Activated CD8-positive, alpha-beta memory T cell treated with anti-CD3 and anti-CD28 coated beads, Interleukin-2, amount 50 U/mL, for 24 hours (primary cell): ENCODE measurements around the gene AFF4.
"Not testable (repeated sequence)": the region's sequence is repeated elsewhere in the genome, so short reads cannot be mapped to it uniquely, and the experiment has no call there.

Experiments used
- DNase-seq: peaks from one replicate; pipeline ENCODE4 v3.0.0-alpha.2; 2020; ENCODE audit errors: extremely low read depth

Gene AFF4

DNA sequence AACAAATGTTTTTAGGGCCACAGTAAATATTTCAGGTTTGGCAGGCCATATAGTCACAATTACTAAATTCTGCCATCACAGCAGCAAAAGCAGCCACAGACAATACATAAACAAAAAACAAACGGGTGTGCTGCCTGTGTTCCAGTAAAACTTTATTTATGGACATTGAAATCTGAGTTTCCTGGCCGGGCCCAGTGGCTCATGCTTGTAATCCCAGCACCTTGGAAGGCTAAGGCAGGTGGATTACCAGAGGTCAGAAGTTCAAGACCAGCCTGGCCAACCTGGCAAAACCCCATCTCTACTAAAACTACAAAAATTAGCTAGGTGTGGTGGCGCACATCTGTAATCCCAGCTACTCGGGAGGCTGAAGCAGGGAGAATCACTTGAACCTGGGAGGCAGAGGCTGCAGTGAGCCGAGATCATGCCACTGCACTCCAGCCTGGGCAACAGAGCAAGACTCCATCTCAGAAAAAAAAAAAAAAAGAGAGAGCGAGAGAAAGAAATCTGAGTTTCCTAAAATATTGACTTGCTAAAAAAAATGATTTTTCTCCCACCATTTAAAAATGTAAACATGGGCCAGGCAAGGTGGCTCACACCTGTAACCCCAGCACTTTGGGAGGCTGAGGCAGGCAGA lies 7.2 kb downstream of the AFF4 start:
- DNase-seq, result not testable (repeated sequence)

DNA sequence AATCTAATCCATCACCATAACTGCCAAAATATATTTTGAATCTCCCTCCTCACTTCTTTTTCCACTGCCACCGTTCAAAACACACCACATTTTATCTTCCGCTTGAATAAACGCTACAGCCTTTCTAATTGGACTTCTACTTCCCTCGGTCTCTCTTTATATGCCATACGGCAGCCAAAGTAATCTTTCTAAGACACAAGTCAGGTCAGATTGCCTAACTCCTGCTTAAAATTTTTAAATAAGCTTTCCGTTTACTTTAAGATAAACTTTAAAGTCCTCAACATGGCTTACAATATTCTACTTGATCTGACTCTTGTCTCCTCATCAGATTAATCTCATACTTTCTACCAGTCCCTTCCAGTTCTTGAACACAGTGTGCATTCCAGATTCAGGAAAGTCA lies 9.7 kb downstream of the AFF4 start:
- no peak for DNase-seq

DNA sequence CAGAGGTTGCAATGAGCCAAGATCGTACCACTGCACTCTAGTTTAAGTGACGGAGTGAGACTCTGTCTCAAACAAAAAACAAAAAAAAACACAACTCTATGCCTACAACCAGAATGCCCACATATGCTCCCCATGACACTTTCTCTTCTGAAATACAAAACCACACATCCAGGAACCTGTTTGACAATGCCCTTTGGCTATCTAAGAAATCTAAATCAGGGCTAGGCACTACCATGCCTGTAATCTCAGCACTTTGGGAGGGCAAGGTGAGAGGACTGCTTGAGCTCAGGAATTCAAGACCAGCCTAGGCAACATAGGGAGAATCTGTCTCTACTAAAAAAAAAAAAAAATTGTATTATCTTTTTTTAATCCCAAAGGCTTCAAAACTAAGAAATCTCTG lies 10.6 kb downstream of the AFF4 start:
- no peak for DNase-seq

DNA sequence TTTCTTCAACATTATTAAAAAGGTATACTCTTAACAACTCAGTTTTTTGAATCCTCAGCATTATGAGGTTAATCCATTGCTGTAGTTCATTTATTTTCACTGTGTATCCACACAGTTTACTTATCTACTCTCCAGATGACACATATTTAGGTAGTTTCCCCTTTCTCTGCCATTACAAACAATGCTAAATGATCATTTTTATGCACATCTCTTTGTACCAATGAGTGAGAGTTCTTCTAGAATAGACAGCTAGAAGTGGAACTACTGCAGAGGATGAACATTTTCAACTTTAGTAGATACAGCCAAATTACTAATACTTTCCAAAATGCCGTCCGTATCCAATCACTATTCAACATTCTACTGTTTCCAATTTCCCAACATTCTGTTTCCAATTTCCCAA lies 11.5 kb downstream of the AFF4 start:
- no peak for DNase-seq

DNA sequence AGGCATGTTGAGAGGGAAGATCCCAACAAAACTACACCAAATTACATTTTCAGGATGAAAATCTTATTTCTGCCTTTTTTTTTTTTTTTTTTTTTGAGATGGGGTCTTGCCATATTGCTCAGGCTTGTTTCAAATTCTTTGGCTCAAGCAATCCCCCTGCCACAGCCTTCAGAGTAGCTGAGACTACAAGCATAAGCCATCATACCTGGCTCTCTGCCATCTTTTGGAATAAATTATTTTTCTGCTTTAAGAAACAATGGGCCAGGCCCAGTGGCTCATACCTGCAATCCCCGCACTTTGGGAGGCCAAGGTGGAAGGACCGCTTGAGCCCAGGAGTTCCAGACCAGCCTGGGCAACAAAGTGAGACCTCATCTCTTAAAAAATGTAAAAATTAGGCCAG lies 14.3 kb downstream of the AFF4 start:
- DNase-seq, result no peak

DNA sequence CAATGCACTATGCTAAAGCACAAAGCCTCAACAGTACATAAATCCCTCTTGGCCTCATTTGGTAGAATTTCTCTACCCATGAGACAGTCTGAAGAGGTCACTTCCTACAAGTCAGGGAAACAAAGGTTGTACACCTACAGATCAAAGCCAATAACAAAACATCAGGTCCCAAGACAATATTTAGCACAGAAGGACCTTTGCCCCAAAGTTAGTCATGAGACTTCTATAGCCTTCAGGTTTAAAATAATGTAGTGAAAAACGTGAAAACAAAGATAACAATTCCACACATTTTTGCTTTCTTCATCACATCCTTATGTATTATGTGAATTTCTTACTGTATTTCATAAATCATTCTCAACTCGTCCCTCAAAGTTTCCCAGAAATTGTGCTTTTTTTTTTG lies 15.8 kb downstream of the AFF4 start:
- DNase-seq, result no peak

DNA sequence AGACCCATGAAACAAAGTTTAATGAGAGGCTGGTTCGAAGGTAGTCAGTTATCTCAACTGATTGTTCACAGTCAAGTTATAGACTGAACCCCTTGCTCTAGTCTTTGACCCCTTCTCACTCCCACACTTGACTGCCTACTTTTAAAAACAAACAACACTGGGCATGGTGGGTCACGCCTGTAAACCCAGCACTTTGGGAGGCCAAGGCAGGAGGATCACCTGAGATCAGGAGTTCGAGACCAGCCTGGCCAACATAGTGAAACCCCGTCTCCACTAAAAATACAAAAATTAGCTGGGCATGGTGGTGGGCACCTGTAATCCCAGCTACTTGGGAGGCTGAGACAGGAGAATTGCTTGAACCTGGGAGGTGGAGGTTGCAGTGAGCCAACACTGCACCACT lies 18.1 kb downstream of the AFF4 start:
- DNase-seq, result not testable (repeated sequence)

DNA sequence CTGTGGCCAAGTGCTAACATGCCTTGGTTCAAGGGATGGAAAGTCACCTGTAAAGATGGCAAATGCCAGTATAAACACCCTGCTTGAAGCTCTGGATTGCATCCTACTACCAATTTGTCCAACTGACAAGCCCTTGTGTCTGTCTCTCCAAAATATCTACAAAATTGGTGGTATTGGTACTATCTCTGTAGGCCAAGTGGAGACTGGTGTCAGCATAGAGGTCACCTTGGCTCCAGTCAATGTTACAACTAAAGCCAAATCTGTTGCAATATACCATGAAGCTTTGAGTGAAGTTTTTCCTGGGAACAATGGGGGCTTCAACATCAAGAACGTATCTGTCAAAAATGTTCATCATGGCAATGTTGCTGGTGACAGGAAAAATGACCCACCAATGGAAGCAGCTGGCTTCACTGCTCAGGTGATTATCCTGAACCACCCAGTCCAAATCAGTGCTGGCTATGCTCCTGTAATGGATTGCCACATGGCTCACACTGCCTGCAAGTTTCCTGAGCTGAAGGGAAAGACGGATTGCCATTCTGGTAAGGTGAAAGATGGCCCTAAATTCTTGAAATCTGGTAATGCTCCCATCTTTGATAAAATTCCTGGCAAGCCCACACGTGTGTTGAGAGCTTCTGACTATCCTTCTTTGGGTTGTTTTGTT lies 19.9 kb downstream of the AFF4 start:
- no peak for DNase-seq

DNA sequence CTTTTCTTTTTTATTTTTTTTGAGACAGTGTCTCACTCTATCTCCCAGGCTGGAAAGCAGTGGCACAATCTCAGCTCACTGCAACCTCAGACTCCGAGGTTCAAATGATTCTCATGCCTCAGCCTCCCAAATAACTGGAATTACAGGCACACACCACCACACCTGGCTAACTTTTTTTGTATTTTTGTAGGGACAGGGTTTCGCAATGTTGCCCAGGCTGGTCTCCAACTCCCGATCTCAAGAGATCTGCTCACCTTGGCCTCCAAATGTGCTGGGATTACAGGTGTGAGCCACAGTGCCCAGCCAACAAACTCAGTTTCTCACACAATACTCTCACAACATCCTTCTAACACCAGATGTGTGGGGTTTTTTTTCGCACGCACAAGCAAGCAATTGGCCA lies 22.1 kb downstream of the AFF4 start:
- DNase-seq, result no peak

DNA sequence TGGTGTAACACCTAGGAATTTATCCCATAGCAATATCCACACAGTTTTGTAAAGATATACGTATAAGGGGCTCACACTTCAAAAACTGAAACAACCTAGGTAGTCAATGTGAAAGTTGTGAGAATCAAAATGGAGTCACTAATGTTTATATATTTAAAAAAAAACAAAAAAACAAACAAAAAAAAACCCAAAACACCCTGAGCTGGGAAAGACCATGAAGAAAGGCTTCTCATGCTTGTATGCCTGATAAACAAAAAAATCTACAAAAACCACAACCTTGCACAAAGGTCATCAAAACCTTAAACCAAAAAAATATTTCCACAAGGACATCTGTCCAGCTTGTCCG lies 35.4 kb downstream of the AFF4 start:
- DNase-seq, result no peak

DNA sequence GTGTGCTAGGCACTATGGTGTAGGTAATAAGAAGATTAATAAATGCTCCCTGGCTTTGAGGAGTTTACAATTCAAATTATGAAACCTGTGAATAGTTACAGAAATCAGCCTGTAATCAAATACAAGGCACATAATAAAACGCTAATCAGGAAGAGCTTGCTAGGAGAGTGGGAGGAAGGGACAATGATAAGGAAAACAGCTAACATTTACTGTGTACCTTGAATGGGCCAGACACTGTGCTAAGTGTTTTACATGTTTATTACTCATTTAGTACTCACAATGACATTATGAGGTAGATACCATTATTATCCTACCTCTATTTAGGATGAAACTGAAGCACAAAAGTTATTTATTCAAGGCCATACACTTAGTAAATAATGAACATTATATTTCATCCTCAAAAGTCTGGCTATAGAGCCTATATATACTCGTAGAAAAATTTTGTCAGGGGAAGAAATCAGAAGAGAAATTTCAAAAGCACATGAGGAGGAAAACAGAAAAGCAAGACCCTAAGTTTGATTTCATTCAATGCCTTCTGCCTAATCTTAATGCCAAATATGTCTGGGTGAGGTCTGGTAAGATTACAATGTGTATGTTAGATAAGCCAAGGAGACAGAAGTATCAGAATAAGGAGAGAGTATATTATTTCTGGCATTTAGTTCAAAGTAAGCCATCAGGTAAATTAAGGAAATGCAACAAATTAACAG lies 35.9 kb downstream of the AFF4 start:
- no peak for DNase-seq

DNA sequence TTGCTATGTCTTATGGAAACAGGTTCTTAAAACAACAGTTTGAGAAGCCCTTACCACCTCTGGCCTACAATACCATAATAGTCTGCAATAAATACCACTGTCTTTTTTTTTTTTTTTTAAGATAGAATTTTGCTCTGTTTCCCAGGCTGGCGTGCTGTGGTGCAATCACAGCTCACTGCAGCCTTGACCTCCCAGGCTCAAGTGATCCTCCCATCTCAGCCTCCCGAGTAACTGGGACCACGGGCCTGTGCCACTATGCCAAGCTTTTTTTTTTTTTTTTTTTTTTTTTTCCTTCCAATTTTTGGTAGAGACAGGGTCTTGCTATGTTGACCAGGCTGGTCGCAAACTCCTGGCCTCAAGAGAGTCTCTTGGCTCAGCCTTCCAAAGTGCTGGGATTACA lies 37.0 kb downstream of the AFF4 start:
- no peak for DNase-seq

DNA sequence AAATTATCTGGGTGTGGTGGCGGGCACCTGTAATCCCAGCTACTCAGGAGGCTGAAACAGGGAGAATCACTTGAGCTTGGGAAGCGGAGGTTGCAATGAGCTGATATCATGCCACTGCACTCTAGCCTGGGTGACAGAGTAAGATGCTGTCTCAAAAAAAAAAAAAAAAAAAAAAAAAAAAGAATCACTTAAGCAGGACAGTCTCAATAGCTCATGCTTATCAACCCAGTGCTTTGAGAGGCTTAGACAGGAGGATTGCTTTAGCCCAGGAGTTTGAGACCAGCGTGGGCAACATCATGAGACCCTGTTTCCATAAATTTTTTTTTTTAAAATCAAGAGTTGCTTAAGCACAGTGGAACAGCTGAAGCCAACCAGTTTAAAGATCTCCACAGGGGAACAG lies 47.3 kb downstream of the AFF4 start:
- DNase-seq, result no peak

DNA sequence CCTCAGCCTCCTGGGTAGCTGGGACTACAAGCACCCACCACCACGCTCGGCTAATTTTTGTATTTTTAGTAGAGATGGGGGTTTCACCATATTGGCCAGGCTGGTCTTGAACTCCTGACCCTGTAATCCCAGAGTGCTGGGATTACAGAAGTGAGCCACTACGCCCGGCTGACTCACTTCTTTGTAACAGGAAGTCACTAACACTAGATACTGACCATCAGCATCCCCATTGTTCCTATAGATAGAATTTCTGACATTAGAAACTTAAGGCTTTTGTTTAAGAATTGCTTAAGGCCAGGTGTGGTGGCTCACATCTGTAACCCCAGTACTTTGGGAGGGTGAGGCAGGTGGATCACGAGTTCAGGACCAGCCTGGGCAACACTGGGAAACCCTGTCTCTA lies 47.8 kb downstream of the AFF4 start:
- no peak for DNase-seq

DNA sequence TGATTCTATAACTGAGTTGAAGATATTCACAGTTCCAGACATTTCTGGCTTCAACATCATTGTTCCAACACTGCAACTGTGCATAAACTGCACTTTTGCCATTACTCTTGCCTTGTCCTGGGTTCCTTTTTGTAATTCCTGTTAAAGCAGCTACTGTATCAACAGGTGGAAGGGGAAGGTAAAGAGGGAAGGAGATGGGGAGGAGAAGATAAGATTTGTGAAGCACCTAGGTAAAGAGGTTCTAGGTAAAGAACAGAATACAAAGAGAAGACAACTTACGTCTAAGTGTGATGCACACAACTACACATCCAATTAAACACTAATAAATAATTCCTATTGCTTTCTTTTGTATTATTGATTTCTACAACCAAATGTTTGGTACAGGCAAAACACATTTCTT lies 53.7 kb downstream of the AFF4 start:
- DNase-seq, result no peak

DNA sequence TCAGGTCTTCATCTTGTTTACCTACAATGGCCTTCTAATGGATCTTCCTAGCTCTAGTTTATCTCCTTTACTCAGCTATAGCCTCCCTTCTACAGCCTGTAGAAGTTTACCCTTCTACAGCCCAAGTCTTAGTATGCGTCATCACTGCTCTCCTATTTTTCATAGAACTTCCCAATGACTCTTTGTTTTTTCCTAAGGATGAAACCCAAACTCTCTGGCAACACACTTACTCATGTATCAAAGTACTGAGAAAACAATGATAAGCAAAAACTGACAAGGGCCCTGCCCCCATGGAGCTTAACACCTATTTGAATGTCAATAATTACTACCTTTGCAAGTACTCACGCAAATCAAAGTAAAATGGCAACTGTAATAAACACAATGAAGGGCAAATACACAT lies 56.3 kb downstream of the AFF4 start:
- no peak for DNase-seq

DNA sequence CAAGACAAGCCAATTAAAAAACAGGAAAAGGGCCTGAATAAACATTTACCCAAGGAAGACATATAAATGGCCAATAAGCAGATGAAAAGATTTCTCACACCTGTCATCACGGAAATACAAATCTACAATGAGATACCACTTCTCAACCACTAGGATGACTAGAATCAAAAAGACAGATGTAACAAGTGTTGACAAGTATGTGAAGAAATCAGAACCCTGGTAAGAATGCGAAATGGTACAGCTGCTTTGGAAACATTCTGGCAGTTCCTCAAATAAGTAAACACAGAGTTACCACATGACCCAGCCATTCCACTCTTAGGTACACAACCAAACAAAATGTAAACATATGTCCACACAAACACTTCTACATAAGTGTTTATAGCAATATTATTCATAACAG lies 57.5 kb downstream of the AFF4 start:
- no peak for DNase-seq

DNA sequence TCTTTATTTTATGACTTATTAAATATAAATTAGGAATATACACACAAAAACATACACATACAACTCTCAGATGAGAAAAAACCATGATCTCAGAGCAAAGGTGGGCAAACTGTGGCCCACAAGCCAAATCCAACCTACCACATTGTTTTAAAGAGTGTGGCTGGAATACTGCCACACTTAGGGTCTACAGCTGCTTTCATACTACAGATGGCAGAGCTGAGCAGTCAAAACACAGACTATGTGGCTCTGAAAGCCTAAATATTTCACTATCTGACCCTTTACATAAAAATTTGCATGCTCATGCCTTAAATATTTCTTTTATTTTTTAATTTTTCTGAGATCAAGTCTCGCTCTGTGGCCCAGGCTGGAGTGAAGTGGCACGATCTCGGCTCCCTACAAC lies 61.7 kb downstream of the AFF4 start:
- no peak for DNase-seq

DNA sequence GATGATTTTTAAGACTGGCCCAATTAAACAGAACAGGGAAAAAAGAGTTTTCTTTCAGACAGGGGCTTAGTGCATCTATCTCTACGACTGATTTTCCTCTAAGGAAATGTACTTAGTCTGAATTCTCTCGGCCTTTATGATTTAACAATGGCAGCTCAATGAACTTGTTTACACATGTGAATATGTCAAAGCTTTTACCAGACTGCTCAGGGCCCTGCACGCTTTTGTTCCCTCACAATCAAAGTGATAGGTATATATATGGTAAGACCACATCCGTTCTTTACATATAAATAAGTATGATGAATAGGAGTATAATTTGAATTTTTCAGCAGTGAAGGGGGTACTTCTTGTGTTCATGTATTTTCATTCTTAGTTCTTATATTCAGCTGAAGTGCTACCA lies 62.4 kb downstream of the AFF4 start:
- DNase-seq, result no peak

DNA sequence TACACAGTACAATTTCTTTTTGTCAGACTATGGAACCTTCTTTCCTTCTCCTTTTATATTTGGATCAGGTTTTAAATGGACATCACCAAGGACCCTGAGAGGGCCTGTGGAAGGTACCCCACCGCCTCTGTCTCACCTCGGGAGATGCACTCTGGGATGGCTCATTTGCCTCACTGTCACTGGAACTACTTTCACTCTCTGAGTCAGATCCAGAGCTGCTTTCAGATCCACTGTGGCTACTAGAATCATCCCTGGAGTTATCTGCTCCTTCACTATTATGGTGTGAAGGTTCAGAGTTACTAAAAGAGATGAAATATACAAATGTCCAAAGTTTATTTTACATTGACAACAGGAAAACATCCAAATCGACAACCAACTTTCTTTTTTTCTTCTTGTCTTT lies 65.3 kb downstream of the AFF4 start:
- no peak for DNase-seq

DNA sequence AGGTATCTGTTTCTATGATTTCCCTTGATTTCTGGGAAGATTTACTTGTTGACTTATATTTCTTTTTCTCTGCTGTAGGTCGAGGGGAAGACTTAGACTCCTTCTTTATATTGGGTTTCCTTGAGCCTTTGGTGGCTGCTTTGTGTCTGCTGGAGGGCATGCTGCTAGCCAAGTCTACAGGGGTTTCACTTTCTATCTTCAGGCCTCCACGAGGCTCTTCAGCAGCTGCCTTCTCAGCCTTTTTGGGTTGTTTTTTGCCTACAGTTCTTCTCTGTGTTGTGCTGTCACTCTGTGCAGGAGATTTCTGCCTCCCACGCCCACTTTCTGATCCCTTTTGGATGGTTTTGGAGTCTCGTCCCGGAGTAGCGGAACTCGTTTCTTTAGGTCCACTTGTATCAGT lies 66.7 kb downstream of the AFF4 start:
- no peak for DNase-seq

DNA sequence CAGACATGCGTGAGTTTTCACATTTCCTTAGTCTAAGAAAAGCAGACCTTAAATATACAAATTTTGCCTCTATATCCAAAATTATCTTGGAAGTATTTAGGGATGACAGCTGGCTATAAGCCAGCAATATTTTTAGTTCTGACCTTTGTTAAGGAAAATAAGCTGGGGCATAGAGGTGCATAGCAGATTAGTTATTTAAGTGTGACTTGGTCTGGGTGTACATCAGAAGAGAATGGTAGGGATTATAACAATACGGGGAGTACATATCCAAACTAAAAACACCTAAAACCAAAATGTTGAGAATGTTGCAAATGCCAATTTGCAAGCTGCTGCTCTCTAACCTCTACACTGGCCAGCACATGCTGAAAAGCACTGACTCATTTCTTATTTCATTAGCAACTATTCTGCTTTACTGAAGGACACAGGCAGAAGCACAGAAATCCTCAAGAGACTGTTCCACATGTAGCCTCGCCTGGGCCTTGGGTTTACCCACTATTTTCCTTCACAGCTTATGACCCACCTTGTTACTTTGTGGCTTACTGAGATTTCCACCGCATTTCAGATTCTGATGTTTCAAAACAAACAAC lies 67.6 kb downstream of the AFF4 start:
- DNase-seq, result no peak

DNA sequence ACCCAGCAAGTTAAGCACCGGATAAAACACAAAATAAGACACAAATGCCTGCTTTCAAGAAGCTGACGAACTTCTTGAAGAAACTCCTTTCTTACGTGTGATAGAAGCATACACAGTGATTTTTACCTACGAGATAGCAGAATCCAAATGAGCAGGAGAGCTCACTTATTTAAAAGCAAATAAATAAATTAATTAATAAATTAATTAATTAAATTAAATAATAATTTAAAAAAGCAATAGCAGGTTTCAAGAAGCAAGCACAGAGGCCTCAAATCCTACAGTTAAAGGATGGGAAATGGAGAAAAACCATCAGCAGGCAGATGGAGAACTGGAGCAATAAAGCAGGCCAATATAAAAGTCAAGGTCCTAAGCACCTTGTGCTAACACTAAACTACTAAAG lies 72.6 kb downstream of the AFF4 start:
- no peak for DNase-seq
